ENCODE data around the gene CDH13.

Gene CDH13

DNA sequence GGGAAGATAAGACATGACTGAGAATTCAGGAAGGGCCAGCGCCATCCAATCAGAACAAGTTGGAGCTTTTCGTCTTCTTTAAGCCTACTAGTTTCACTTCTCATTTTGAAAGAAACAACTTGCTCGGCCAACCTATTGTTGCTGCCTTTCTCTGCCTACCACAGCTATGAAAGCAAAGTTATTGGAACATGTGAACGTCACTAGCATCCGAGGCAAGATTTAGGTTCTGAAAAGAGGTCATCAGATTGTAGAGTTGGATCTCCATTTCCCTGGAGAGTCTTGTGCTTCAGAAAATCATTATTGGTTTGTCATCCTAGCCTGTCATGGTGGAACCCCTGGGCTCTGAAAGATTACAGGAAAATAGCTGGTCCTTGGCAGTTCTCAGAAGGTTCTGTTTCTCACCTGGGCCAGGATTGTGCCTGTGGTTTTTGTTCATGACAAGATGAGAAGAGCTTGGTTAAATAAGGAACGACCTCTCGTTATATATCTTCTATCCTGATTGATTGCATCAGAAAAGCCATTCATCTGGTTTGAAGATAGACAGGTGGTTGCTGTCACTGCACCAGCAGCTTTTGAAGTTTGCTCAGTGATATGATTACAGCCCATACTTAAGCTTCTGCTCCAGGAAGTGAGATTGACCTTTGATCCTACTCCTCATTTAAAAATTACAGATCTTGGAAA lies 25.3 kb downstream of the CDH13 start:
- no peak for DNase-seq (ENCODE audit: low read depth in 2 of 2)

DNA sequence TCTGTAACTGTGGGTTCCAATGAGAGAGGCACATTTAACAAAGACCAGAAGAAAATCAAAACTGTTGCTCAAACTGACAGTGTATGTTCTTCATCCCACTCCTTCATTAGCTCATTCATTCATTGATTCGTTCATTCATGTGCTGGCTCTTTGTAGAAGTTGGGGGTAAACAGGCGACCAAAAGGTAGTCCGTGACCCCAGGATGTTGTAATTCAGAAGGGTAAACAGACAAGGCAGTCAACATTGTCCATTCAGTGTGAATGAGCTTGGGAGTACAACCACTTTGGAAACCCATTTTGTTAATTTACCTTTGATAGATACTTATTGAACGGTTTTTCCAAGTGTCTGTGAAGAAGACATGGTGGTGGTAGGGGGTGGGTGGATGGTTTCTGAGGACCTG lies 26.1 kb downstream of the CDH13 start:
- no peak for DNase-seq (ENCODE audit: low read depth in 2 of 2)

DNA sequence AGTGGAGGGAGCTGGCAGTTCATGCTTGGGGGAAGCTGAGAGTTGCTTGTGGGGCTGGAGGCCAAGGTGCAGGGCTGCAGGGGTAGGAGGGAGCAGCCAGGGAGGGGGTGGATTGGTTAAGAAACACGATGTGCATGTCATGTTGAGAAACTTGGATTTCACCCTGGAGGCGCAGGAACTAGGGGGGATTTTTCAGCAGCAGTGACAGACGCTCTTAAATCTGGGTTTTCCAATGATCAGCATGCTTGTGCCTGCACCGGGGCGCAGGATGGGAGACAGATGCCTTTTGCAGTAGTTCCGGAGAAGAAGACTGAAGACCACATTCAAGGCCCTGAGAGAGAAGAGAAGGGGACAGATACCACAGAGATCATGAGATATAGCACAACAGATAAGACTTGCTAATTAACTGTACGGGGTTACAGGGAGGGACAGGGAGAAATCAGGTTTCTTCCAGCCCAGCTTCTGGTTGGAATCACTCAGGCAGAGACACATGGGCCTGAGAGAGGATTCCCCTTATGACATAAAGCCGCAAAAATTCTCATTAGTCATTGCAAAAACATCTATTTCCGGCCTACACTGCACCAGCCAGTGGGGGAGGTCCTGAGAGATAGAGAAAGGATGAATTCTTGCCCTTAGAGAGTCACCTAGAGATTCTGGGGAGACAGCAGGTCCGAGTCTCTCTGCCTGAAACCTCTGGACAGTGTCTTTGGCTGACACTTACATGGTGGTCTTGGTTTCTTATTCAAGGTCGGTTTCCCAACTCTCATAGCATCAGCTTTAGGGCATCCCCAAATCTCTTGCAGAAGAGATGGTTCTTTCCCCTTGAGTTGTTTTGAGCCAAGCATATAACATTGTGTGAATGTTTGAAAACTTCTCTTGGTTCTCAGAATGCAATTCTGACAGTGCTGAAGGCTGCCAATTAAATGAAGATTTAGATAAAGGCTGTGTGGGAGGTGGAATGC lies 27.1 kb downstream of the CDH13 start:
- DNase-seq (ENCODE audit: low read depth in 2 of 2), result peak; percentile 1 to 25

DNA sequence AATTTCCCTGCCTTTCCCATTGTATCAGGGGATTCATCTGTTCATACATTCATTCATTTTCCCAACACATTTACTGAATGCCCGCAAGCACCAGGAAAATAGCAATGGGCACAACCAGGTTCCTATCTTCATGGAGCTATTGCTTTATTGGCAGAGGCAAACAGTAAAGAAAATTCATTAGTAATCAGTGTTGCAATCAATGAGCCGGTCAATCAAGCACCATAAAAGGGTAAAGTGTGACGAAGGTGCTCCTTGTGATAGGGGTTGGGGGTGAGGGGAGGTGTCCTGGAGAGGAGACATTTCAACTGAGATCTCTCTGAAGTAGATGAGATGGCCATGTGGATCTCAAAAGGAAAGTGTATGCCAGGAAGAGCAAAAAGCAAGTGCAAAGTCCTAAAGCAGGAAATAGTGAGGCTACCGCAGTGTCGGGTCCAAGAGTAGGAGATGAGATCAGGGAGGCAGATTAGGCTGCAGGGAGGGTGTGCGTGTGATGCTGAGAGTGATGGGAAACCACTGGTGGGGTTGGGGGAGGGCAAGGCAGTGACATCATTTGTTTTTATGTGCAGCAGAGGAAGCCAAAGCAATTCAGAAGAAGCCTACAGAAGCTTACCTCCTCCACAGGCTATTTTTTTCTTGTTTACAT lies 28.4 kb downstream of the CDH13 start:
- peak; percentile 18 to 53 for DNase-seq (ENCODE audit: low read depth in 2 of 2)

DNA sequence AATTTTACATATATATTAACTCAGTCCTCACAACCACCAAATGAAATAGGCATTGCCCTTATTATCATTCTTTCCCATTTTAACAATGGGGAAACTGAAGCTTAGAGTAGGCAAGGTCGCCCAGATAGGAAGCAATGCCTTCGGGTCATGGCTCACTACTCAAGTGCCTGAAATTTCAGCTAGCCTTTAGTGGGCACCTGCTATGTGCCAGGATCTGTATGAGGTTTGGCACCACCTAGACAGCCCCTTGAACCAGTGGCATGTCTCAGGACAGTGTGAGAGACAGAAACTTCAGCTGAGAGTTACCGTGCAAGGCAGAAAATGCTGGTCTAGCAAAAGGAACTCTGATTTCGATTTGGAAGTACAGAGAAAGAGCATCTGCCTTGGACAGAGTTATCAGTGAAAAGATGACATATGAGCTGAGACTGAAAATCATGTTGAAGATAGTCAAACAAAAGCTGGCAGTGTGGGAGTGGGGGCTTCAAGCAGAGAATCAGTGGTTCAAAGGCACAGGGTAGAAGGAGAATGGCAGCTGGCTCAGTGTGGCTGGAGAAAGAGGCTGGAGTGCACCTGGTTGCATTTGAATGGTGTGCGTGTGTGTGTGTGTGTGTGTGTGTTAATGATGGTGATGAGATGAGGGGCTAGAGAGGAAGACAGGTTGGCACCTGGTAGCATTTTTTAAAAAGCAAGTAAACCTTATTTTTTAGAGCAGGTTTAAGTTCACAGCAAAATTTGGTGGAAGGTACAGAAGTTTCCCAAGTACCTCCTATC lies 29.1 kb downstream of the CDH13 start:
- DNase-seq (ENCODE audit: low read depth in 2 of 2), result no peak

DNA sequence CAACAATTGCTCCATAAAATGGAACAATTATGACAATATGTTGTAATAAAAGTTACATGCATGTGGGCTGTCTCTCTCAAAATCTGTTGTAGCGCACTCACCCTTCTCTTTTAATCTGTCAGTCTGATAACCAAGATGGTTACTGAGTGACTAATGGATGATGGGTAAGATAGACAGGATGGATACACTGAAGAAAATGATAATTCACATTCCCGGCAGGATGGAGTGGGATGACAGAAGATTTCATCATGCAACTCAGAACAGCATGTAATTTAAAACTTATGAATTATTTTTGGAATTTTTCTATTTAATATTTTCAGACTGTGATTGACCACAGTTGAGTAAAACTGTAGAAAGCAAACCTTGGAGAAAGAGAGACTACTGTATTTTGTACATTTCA lies 30.5 kb downstream of the CDH13 start:
- DNase-seq (ENCODE audit: low read depth in 2 of 2), result no peak

DNA sequence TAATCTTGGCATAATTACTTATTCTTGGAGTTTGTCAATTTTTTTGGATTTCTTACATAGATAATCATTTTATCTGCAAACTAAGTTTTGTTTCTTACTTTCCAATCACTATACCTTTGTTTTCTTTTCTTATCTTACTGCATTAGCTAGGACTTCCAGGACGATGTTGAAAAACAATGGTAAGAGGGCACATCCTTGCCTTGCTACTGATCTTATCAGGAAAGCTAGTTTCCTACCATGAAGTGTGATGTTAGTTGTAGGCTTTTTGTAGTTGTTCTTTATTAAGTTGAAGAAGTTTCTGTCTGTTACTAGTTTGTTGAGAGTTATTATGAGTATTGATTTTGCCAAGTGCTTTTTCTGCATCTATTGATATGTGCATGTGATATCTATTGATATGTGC lies 31.0 kb downstream of the CDH13 start:
- no peak for DNase-seq (ENCODE audit: low read depth in 2 of 2)

DNA sequence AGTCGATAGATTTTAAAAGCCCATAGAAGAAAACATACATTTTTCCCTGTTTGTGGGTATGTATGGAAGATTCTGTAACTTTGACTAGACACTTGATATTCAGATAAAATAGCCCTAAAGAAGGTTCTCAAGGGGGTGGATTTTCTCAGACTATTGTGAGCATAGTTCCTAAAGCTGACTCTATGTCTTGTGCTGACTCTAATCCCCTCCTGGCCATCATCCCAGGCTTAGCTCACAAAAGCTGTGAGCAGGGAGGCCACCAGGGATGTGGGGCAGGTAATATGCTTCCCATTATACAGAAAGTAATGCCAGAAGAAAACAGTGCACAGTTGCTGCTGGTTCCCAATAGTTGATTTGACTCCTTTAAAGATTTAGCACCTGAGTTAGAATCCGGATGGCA lies 32.0 kb downstream of the CDH13 start:
- DNase-seq (ENCODE audit: low read depth in 2 of 2), result no peak

DNA sequence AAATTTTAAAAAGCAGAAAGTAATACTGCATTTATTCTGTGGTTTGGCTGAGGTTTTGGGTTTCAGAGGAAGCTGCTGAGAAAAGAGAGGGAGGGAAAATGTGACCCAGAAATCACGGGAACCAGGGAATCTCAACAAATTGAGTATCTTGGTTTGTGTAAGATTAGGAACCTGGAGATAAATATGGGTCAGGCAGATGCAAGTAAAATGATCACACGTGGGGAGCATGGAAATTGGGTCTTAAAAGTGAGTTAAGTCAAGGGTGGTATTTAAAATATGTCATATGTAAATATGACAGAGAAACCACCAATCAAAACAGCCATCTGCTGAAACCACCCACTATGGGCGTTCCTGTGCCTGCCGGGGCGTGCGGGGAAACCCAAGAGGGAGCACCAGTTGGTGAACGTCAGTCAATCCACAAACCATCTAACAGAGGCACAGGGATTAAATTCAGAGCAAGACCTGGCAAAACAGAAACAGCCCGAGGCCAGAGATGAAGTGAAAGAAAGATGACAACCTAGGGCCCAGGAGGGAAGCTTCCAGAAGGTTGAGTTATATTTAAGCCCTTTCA lies 33.4 kb downstream of the CDH13 start:
- peak in 1 of 2 experiments; percentile 32 for DNase-seq (ENCODE audit: low read depth in 2 of 2)

DNA sequence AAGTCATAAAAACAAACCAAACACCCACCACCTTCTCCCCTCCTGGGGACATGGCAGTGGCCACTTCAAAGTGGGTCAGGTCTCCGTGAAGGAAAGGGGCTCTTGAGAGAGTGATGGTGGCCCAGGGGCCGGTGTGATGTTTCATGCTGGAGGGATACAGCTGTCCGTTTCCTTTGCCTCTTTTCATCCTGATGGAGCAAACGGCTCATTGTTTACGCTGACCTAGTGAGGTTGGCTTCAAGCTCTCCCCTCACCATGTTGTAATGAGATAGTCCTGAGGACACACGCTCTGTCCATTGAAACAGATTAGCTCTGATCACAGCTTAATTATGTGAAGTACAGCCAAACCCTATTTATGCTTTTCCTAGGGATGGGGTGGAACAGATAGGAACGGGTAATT lies 34.2 kb downstream of the CDH13 start:
- DNase-seq (ENCODE audit: low read depth in 2 of 2), result no peak

DNA sequence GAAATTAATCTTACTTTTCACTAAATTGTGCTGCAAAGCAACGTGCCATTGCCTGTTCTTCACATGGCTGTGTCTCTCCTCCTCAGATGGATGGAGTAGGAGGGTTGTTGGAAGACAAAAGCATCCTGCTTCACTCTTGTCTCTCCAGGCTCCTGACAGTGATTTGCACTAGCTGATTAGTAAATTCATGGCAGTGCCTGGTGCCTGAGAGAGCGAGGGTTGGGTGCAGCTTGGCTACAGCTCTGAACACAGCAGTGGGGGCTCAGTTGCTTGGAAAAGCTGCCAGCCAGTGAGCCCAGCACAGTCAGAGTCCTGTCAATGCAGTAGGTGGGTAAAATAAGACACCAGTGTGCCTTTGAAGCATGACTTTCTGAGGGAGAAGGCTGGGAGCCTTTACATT lies 37.4 kb downstream of the CDH13 start:
- DNase-seq (ENCODE audit: low read depth in 2 of 2), result no peak

DNA sequence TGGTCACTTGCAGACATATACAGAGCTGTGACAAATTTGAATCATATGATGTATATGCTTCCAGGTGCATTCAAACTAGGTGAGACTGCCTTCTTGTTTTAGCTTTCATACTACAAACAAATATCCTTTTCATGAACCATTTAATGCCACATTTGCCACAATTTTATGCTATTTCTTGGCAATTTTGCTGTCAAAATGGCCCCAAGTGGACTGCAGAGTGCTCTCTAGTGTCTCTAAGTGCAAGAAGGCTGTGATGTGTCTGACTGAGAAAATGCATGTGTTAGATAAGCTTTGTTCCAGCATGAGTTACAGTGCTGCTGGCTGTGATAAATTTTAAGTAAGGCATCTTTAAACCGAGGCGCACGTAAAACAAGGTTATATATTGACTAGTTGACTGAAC lies 38.3 kb downstream of the CDH13 start:
- no peak for DNase-seq (ENCODE audit: low read depth in 2 of 2)

DNA sequence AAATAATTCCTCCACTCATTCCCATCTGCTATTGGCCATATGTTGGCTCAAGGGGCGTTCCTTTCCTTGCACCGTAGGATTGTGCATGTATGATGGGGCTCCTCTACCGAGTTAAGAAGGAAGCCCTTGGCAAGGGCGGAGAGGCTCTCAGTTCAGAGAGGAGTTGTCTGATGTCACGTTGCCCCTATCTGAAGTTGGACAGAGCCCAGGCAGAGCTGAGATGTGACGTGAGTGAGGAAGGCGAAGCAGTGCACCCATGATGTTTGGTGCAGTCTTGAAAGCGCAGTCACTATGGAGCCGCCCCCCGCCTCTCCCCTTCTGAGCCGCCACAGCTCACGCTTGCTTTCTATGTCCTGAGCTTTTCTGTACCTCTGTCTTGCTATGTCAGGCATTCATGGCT lies 40.7 kb downstream of the CDH13 start:
- DNase-seq (ENCODE audit: low read depth in 2 of 2), result no peak

DNA sequence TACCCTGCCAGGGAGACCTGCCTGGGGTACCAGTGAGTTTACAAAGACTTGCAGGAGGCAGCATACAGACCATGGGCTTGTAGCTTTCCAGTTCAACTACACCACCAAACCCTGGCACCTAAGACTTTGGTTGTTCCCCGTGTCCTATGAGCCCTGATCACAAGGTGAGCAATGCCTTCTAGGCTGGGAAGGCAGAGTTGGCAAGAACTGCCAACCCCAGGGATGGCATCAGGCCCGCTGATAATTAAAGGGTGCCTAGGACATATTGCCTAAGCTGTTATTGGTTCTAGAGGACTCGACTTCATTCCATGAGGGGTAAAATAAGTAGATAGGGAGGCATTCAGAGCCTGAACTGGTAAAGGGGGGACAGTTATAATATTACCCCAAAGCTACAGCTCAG lies 41.3 kb downstream of the CDH13 start:
- DNase-seq (ENCODE audit: low read depth in 2 of 2), result no peak

DNA sequence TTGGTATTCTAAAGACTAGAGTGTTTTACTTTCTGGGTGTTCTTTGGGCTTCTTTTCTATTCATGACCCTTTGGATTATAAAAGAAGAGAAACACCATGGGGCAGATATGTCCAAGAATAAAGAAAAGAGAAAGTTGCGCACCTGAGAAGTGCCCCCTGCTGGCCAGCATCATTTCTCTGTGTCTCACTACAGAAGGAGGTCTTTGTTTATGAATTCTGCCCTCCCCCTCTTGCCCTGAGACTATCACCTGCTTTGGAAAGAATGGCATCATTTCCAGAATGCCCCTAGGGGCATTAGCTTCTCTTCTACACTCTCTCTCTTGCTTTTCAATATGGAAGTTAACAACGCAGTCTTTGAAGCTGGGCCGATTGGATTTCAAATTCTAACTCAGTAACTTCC lies 45.0 kb downstream of the CDH13 start:
- no peak for DNase-seq (ENCODE audit: low read depth in 2 of 2)

DNA sequence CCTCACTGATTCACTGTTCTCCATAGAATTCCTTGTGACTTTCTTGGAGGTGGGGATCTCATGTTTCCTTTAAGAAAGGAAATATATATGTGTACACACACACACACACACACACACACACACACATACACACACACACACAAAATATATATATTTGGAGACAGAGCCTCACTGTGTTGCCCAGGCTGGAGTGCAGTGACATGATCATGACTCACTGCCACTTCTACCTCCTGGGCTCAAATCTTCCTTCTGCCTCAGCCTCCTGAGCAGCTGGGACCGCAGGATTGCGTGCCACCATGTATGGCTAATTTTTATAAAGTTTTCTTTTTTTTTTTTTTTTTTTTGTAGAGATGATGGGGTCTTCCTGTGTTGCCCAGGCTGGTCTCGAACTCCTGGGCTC lies 45.9 kb downstream of the CDH13 start:
- DNase-seq (ENCODE audit: low read depth in 2 of 2), result no peak

DNA sequence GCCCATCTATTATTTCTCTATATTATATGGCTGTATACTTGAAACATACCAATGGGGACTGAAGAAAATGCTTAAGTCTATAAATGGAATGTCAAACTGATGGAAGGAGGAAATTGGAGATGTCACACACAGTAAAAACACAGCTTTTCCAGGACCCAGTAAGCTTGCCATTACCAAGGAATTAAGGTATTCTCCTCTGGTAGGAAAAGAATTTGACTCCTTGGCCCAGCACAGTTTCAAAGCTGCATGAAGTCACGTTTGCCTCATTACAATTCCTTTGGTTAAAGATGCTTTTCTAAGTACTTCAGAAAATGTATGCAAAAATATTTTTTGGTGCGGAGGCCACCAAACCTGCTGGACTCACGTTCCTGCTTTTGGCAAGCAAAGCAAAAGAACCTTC lies 48.5 kb downstream of the CDH13 start:
- DNase-seq (ENCODE audit: low read depth in 2 of 2), result no peak

DNA sequence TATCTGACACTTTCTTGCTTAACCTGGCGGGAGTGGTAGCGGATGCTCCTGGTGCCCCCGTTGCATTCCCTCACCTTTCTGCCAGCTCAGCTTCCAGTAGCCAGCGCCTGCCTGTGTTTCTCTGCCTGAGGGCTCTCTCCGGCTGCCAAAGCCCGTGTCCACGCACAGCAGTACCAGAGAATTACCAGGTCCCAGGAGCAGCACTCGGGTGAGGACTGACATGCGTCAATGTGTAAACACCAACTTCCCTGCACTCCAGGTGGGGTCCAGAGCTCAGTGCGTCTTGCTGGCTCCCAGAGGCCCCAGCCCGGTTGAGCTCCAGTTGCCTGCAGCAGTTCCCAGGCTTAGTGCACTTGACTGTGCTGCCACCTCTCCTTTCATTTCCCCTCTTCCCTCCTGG lies 54.8 kb downstream of the CDH13 start:
- DNase-seq (ENCODE audit: low read depth in 2 of 2), result no peak

DNA sequence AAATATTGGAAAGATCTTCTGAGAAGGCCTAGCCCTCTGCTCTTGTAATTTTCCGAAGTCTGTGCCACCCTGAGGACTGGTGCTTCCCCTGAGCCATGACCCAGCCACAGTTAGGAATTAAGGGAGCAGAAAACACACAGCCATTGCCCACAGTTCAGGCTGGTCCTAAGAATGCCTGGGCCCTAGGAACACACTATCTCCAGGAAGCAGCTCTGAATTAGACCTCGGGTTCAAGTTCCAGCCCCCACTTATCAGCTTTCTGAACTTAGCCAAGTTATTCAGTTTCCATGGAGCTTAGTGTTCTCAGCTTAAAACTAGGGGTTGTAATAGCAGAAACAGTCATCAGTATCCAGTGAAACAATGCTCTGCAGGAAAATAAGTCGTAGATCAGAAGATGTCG lies 56.0 kb downstream of the CDH13 start:
- no peak for DNase-seq (ENCODE audit: low read depth in 2 of 2)

DNA sequence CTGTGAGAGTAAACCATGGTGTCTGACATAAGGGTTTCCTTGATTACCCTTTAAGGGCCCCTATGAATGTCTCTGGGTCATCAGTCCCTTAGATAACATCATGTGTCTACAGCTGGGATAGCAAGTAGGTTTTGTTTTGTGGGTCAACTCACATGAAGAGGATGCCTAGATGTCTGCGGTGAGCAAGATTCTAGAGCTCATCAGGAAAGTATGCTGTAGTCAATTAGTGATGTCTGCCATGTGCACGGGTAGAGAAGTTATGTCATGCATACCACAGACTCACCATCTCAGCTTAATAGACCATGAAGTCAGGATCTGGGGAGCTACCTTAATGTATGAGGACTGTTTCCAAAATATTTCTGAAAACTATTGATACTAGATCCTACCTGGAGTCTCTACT lies 57.5 kb downstream of the CDH13 start:
- no peak for DNase-seq (ENCODE audit: low read depth in 2 of 2)

DNA sequence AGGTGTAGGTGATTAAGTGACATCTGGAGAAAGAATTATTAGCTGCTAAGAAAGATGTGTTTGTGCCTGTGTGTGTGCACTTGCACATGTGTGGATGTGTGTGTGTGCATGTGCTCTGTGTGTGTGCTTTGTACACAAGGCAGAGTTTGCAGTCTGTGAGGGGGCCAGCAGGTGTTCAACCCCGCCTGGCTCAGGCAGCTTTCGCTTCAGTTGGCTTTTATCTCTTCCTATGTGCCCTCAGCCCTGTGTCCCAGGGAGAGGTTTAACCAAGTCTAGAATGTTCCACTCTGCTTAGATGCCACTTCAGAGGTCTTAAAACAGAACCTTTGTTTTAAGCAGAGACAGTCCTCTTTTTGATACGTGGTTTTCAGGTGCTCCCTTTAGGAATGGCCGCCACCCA lies 58.8 kb downstream of the CDH13 start:
- no peak for DNase-seq (ENCODE audit: low read depth in 2 of 2)
